CD14-positive monocyte (primary cell): ENCODE data around the gene IGSF9B. TPM values are rescaled to one million over a fixed set of nuclear protein-coding genes. Genes with fewer than 3 reads are reported as not detected.

Source experiments
- DNase-seq, 3 donors: peaks; one replicate each; pipeline ENCODE4 v3.0.0-alpha.2; 2011 to 2022
- H2AFZ ChIP-seq: 2 replicates; pipeline ENCODE4 v1.6.0; 2012; ENCODE audit warnings: mild to moderate bottlenecking, low read depth, low read length, inconsistent platforms; ENCODE audit not compliant: insufficient read depth, poor library complexity, severe bottlenecking
- H3K27ac ChIP-seq, 2 donors: 1 replicate in 1 of 2; 2 replicates in 1 of 2; pipeline ENCODE4 v1.5.1; 2012 to 2013; ENCODE audit warnings: low read length in 2 of 2, control low read depth in 1 of 2, inconsistent platforms in 1 of 2, low read depth in 1 of 2, mild to moderate bottlenecking in 1 of 2
- H3K27me3 ChIP-seq, 2 donors: one replicate each; pipeline versions ENCODE4 v1.6.0 to v1.6.1; 2011 to 2013; ENCODE audit warnings: low read length in 2 of 2; ENCODE audit not compliant: control insufficient read depth in 2 of 2, insufficient read depth in 2 of 2
- H3K36me3 ChIP-seq, 2 donors: replicated peaks in 1 of 2; 1 replicate in 1 of 2; 2 replicates in 1 of 2; pipeline versions ENCODE4 v1.5.1 to v1.6.1; 2012 to 2013; ENCODE audit warnings: low read length in 2 of 2, control low read depth in 1 of 2, inconsistent platforms in 1 of 2, mild to moderate bottlenecking in 1 of 2; ENCODE audit not compliant: insufficient read depth in 2 of 2, control insufficient read depth in 1 of 2
- H3K4me1 ChIP-seq, 2 donors: 1 replicate in 1 of 2; 2 replicates in 1 of 2; pipeline versions ENCODE4 v1.5.1 to v1.6.1; 2012 to 2013; ENCODE audit warnings: low read length in 2 of 2, control low read depth in 1 of 2, inconsistent platforms in 1 of 2, mild to moderate bottlenecking in 1 of 2, moderate library complexity in 1 of 2; ENCODE audit not compliant: insufficient read depth in 2 of 2, control insufficient read depth in 1 of 2
- H3K4me2 ChIP-seq: replicated peaks from 2 replicates; pipeline ENCODE3; 2012; ENCODE audit warnings: low read length, moderate library complexity, mild to moderate bottlenecking; ENCODE audit not compliant: poor library complexity, severe bottlenecking; ENCODE audit errors: extremely low read depth
- H3K4me3 ChIP-seq, 3 experiments: fragments of 200-600 bp in 1 of 3; sonication (generic) in 1 of 3; replicated peaks in 1 of 3; 1 replicate in 2 of 3; 2 replicates in 1 of 3; pipeline ENCODE4 v1.5.1; 2011 to 2013; ENCODE audit warnings: low read length in 3 of 3, mild to moderate bottlenecking in 3 of 3, control low read depth in 2 of 3, low read depth in 2 of 3, inconsistent platforms in 1 of 3, moderate library complexity in 1 of 3
- H3K79me2 ChIP-seq: 2 replicates; pipeline ENCODE4 v1.6.0; 2012; ENCODE audit warnings: mild to moderate bottlenecking, control low read depth, inconsistent platforms, low read length, moderate library complexity; ENCODE audit not compliant: insufficient read depth
- H3K9ac ChIP-seq: 2 replicates; pipeline ENCODE4 v1.6.0; 2017; ENCODE audit warnings: low read length, mild to moderate bottlenecking; ENCODE audit not compliant: insufficient read depth, poor library complexity, severe bottlenecking
- H3K9me3 ChIP-seq, 2 donors: replicated peaks in 1 of 2; 1 replicate in 1 of 2; 2 replicates in 1 of 2; pipeline versions ENCODE4 v1.5.1 to v1.6.1; 2012 to 2013; ENCODE audit warnings: low read length in 2 of 2, control low read depth in 1 of 2; ENCODE audit not compliant: control insufficient read depth in 1 of 2, insufficient read depth in 1 of 2
- H4K20me1 ChIP-seq: 2 replicates; pipeline ENCODE4 v1.6.0; 2012; ENCODE audit warnings: mild to moderate bottlenecking, low read length, control low read depth, moderate library complexity; ENCODE audit not compliant: insufficient read depth
- H3K27ac Mint-ChIP-seq, 7 donors: one replicate each; pipeline ENCODE4 v1.8.0; 2020; ENCODE audit warnings: mild to moderate bottlenecking in 7 of 7, mixed read lengths in 7 of 7, moderate library complexity in 6 of 7, inconsistent platforms in 2 of 7
- H3K27me3 Mint-ChIP-seq, 3 donors: one replicate each; pipeline ENCODE4 v1.8.0; 2021 to 2022; ENCODE audit warnings: low read depth in 3 of 3, mild to moderate bottlenecking in 3 of 3, mixed read lengths in 3 of 3, moderate library complexity in 3 of 3, inconsistent platforms in 1 of 3
- H3K36me3 Mint-ChIP-seq, 2 donors: one replicate each; pipeline ENCODE4 v1.8.0; 2020; ENCODE audit warnings: mixed read lengths in 2 of 2, inconsistent platforms in 1 of 2, mild to moderate bottlenecking in 1 of 2
- H3K4me1 Mint-ChIP-seq: one replicate; pipeline ENCODE4 v1.8.0; 2020; ENCODE audit warnings: mild to moderate bottlenecking, mixed read lengths
- H3K4me3 Mint-ChIP-seq, 2 donors: one replicate each; pipeline ENCODE4 v1.8.0; 2020; ENCODE audit warnings: mild to moderate bottlenecking in 2 of 2, mixed read lengths in 2 of 2, moderate library complexity in 1 of 2
- H3K9me3 Mint-ChIP-seq, 7 donors: one replicate each; pipeline ENCODE4 v1.8.0; 2020 to 2022; ENCODE audit warnings: mixed read lengths in 7 of 7, mild to moderate bottlenecking in 6 of 7, moderate library complexity in 6 of 7, inconsistent platforms in 2 of 7
- CTCF ChIP-seq: fragments of 200-600 bp; IDR thresholded peaks from one replicate; pipeline ENCODE4 v1.8.0; 2022; ENCODE audit warnings: antibody characterized with exemption, mild to moderate bottlenecking
- WGBS: methylation state at CpG from one replicate; pipeline ENCODE4 v1.1.5; 2013; ENCODE audit warnings: missing lambda C conversion rate; ENCODE audit not compliant: insufficient coverage; 5-methylcytosine and 5-hydroxymethylcytosine counted together
- intact Hi-C, 2 donors: fragments of 100-400 bp; cut with micrococcal nuclease; formaldehyde crosslinking; loops; one replicate each; pipeline versions ENCODE4 v1.15.0 to v1.15.1; 2023
- polyA plus RNA-seq, 3 donors: library from polyadenylated mRNA; depleted of rRNA in 1 of 3; unstranded in 2 of 3; stranded (reverse) in 1 of 3; fragments of 300-500 nt in 2 of 3; fragments of >200 nt in 1 of 3; fragmentation: Illumina TruSeq in 2 of 3; gene quantifications; 1 replicate in 2 of 3; 2 replicates in 1 of 3; pipeline ENCODE4 v1.2.3, GENCODE V29; 2012 to 2021

Gene IGSF9B
- polyA plus RNA-seq, 3 donors: not detected

- Mint-ChIP-seq H3K27ac (no peak overlapping the region), H3K27me3 (peaks cover 2 to 11% (median 8%) of the 10 kb centered on the region in 3 donors), H3K9me3 (peaks cover 0 to 2% (median 0%) of the 10 kb centered on the region in 7 donors), H3K4me3 (no peak overlapping the region), H3K36me3 (no peaks in the 10 kb centered on the region), H3K4me1 (peaks cover 5% of the 10 kb centered on the region)
- Histone ChIP-seq H3K4me2 (no peak overlapping the region), H3K27ac (no peak overlapping the region), H3K36me3 (no peaks in the 10 kb centered on the region), H2AFZ (no peak overlapping the region), H3K9ac (no peak overlapping the region), H3K9me3 (no peaks in the 10 kb centered on the region), H4K20me1 (no peaks in the 10 kb centered on the region), H3K4me1 (no peaks in the 10 kb centered on the region), H3K27me3 (no peaks in the 10 kb centered on the region), H3K79me2 (no peaks in the 10 kb centered on the region), H3K4me3 (no peak overlapping the region)
- intact Hi-C loops: no loop called here
- WGBS: 97% methylated on average over 17 of the region's 19 CpGs
- no peak for DNase-seq
- TF ChIP-seq CTCF: no peak
Observed at GRCh38 chr11:133931449-133932060, 25.2 kb downstream of the IGSF9B start.

GRCh38 chr11:133930767-133931448, 25.9 kb downstream of the IGSF9B start:
- no peak for DNase-seq
- Histone ChIP-seq H3K4me2 (no peak overlapping the region), H3K4me3 (no peak overlapping the region), H3K27ac (no peak overlapping the region), H3K9ac (no peak overlapping the region), H3K79me2 (no peaks in the 10 kb centered on the region), H3K36me3 (no peaks in the 10 kb centered on the region), H3K9me3 (no peaks in the 10 kb centered on the region), H3K4me1 (no peaks in the 10 kb centered on the region), H3K27me3 (no peaks in the 10 kb centered on the region), H2AFZ (no peak overlapping the region), H4K20me1 (no peaks in the 10 kb centered on the region)
- peaks cover 5% of the 10 kb centered on the region for H3K4me1 Mint-ChIP-seq
- H3K27ac Mint-ChIP-seq: no peak overlapping the region
- no peaks in the 10 kb centered on the region for H3K36me3 Mint-ChIP-seq
- TF ChIP-seq CTCF: no peak
- WGBS: 91% methylated on average over 31 of the region's 36 CpGs
- no peak overlapping the region for H3K4me3 Mint-ChIP-seq
- peaks cover 2 to 10% (median 6%) of the 10 kb centered on the region in 3 donors for H3K27me3 Mint-ChIP-seq
- intact Hi-C loops: no loop called here
- peaks cover 0 to 2% (median 0%) of the 10 kb centered on the region in 7 donors for H3K9me3 Mint-ChIP-seq
